Stimulated activated naive CD4-positive, alpha-beta T cell (primary cell): ENCODE results near the gene COX7B2.

Source experiments
- DNase-seq, 6 experiments: peaks; one replicate each; lab custom pipeline; 2025; lab: John Stamatoyannopoulos, UW

The COX7B2 gene, protein sequence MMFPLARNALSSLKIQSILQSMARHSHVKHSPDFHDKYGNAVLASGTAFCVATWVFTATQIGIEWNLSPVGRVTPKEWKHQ

DNA sequence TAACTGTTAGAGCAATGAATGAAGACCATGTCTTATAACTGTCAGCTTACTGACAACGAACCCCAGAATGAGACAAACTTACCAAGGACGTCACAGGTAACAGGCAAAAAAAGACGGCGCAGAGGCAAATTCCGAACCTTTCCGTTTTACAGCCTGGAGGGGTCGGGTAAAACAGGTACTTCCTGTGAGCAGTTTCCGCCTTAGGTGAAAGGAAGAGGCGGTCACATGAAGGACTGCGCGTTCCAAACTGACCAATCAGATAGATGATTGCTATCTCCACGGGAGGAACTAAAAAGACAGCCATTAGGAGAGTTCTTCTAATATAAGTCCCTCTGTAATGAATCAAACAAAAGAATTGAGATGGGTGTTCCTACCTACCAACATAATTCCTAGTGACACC is at the start of gene COX7B2:
TSS of gene COX7B2 (minus strand) at position 168 of the 400 bp plus-strand sequence. CDS start 174,053 bp downstream, outside the sequence.
- no peak for DNase-seq

DNA sequence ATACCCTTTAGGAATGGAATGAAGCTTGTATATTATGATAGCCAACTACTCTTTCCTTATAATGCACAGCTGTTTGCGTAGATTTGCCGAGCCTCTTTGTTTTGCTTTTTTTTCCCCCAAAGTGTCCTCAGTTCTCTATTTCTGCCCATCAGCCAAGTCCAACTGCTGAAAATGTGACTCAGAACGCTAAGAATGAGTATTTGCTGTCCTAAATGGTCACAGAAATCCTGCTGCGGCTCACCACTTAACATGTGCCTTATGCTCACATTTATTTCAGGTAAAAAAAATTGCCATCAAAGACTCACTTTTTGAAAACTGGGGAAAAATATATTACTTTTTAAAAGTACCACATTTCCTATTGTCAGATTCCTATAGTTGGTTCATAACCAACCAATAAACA is 47.4 kb upstream of the COX7B2 start:
- no peak for DNase-seq

DNA sequence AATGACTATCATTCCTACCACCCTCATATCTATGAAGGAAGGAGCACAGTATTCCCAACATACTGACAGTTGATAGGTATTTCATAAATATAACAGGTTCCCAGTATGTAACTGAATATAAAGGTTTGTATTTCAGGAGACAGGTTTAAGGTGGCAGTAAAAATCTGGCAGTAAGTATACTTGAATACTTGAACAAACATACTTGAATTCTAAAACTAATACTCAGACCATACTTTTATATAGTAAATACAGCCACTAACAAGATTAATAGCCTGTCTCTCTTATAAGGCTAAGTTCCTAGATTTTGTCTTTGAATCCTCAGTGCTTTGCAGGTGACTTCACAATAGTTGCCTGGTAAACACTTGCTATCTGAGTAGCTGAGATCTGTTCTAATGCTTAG is 46.6 kb upstream of the COX7B2 start:
- no peak for DNase-seq

DNA sequence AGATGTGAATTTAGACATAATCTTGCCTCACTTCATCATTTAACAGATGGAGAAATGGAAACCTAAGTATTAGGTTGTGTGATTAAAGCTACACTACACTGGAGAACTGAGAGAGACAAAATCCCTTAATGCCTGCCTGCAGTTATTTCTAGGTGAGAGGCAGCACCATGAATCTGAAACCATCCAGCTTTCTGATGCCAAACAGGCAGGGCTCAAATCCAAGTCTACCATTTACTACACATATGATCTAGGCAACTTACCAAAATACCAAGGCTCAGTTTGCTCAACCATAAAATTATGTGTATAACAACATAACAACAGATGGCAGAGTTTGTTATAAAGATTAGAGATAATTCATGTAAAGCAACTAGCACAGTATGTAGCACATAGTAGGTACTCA is 45.6 kb upstream of the COX7B2 start:
- DNase-seq: no peak

DNA sequence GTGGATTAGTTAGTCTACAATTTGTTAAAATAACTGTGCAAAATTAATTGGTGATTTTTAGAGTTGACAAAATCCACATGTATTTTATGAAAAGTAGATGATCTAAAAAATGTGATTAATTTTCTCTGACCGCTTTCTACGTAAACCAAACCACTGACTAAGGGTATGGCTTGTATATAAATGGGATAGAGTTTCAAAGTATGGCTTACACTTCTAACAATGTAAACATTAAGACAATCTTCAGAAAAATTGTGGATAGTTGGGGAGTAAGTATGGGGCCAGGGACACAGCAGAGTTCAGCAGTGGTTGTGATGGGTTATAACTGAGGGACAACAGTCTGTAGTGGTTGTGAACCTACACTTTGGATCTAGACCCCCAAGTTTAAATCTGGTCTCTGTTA is 44.5 kb upstream of the COX7B2 start:
- DNase-seq: no peak

DNA sequence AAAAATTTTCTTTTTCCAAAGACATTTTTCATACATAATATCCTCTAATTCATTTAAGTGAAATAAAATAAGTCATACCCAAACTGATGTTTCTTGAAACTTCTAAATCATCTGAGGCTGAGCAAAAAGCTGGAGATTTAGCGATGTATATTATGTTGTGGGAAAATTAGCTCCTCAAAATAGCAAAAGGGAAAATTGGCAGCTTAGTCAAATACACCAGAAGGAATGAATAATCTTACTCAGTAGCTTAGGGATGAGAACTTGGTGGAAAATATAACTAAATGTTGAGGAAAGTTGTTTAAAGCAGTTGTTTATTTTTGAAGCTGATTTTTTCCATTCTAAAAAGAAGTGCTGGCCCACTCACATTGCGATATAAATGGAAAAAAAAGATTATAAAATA is 43.4 kb upstream of the COX7B2 start:
- DNase-seq: no peak

DNA sequence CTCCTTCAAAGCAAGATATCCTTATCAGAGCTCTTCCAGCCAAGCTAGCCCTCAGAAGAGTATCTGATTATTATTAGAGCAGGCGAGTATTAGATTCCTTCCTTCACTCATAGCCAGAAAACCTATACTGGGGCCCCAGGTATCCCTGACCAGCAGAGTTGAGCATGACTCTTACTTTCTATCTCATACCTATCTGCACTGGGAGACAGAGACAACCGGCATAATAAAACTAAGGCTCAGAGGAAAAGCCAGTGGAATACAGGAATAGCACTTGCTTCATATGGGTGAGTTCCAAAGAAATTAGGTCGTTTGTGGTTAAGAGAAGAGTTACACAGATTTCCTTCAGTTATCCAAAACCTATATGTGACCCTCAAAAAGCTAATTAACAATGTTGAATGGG is 41.8 kb upstream of the COX7B2 start:
- no peak for DNase-seq

DNA sequence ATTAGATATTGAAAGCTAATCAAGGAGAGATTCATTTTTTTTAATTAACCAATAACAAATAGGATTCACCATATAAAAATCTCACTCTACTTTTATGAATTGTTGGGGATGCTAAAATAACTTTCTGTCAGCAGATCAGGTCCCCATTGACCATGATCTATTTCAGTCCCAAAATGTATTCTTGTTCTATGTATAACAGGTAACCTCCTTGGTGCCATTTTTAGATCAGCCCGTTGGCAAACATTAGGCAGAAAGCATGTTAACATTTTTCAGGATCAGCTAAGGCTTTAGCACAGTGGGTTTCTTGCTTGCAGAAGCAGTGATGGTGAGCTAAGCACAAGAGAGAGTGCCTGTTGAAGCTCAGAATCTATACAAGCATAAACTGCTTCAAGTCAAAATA is 40.8 kb upstream of the COX7B2 start:
- no peak for DNase-seq

DNA sequence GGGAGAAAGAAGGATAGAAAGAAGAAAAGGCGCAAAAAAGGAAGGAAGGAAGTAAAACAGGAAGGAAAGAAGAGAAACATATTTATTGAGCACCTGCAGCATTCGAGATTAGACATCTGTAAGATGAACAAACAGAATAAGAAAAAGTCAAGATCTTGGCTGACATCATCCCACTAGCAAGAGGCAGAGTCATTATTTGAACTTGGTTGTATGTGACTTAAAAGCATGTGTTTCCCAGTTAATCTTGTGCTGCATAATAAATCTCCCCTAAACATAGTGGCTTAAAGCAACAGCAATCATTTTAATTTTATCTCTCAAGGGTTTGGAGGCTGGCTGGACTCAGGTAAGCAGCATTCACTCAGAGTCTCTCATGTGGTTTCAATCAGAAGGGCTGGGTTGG is 38.5 kb upstream of the COX7B2 start:
- no peak for DNase-seq

DNA sequence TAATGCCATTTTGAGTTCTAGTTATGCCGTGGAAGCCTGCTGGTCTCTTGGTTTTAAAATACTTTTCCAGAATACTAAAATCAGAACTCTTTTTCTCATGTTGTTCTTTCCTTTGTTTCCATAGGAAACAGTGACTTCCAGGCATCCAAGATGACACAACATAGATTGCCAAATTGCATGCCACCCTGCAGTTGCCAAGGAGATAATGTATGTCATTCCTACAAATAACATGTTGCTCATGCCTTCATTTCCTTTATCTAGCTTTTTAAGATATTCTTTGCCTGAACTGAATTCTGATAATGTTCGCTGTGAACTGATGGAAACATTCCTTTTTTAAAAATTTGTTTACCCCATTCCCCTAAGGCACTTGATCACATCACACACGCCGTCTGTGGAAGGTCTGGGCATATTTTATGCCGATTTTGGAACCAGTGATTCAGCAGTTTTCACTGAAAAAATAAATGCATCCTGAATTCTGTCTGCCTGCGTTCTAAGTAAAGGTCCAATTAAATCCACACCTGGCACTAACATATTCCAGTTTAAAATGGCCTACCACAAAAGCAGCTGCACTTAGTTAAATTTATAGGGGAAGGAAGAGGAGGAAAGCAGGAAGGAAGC is 38.0 kb upstream of the COX7B2 start:
- DNase-seq: no peak

DNA sequence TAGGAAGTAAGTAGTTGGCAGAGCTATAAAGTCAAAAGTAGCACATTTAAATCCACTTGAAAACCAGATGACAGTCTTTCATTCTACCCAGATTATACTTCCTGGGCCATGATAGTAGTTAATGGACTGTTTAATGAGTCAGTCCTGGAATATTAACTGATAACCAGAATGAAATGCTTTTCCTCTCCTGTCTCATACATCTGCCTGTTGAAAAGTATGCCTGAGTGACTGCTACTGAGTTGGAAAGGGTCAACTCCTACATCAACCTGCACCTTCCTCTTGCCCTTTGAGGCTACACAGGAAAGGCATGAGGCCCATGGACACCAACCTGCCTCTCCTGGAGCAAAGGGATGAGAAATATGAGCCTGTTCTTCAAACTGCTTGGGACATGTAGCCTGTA is 36.0 kb upstream of the COX7B2 start:
- DNase-seq: no peak

DNA sequence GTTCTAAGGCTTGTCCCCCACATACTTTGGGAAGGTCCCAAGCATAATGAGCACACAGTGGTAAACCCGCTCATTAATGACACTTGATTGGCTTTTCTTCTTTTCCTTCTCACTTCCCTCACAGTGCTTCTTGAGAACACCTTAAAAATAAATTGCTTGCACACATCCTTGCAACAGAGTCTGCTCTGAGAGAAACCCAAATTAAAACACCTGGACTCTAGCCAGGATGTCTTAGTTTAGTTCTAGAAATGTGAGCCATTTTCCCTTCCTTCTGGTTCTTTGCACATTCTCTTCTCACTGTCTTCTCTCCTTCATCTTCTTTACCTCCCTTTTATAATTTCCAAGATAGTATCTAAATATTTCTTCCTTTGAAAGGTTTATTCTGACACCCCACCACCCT is 35.3 kb upstream of the COX7B2 start:
- no peak for DNase-seq

DNA sequence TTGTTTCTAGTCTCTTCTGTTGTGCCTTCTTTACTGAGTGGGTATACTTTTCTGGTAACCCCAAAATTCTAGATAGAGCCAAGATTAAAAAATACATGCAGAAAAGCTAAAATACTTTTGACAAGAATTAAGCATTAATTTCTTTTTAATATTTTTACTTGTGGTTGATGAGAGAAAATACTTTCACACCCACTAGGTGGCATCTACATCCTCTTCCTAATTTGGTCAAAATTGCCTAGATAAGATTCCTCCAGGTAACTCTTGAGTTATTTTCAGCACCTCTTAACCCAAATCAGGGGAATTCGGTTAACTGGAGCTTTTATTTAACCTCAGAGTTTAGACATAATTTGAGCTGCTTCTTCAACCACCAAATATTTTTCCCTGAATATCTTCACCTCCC is 28.4 kb upstream of the COX7B2 start:
- no peak for DNase-seq

DNA sequence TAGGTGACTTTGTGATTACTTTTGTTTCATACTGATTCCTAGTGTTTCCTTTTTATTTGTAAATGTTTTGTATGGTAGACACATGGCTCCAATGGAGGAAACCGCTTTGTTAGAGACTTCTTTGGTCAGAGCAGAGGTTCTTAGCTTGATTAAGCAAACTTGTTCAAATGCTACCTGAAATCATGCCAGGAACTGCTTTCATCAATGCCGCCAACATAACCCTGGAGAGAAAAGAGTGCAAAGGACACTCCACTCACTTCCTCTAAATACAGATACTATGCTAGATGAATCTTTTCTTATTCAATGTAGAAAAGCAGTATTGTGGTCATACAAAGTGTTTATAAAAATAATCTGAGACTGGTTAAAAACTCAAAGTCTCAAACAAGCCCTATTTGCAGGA is 25.7 kb upstream of the COX7B2 start:
- DNase-seq: no peak

DNA sequence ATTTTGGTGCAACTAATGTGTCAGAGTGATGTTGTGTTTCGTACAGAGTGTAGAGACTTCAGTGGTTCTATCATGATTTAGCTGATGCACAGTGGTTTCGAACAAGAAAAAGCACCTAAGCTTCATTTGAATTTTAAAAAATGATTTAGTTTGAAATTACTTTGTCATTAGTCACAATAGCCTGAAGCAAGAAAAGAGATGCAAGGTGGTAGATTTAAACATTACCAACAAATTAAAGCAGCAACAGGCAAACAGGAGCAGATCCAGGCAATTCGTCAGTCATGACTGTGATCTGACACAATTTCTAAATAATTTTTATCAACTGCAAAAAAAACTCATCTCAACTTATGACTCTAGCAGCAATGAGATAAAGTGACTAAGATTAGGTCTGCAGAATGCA is 24.6 kb upstream of the COX7B2 start:
- no peak for DNase-seq

DNA sequence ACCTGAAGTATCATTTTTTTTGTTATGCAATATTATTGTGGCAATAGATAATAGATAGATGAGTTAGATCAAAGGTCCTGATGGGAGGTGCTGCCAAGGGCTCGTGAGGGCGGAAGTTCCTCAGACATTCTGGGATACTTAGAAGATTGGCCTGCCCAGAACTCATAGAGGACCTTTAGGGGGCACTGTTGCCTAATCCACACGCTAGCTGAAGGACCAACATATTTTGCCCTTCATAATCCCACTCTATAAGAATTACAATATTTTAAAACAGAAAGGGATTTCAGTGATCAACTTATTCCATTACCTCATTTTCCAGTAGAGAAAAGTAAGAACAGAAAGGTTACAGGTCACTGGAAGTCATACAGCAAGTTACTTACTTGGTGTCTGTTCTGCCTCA is 22.9 kb upstream of the COX7B2 start:
- no peak for DNase-seq

DNA sequence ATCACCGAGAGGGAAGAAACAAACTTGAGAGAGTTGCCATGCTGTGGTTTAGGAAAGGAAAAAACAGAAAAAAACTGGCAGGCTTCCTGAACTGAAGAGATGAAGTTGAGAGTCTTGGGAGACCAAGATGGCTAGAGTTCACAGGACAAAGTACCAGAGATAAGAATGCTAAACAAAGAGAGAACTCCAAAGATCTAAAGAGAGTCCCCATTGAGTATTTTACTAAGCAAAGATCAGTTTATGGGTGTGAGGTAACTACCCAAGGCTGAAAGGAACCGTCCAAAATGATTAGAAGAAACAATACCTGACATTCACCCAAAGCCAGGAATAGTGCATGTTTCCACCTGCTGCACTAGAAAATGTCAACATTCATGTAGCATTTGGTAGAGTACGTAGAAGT is 21.8 kb upstream of the COX7B2 start:
- DNase-seq: no peak

DNA sequence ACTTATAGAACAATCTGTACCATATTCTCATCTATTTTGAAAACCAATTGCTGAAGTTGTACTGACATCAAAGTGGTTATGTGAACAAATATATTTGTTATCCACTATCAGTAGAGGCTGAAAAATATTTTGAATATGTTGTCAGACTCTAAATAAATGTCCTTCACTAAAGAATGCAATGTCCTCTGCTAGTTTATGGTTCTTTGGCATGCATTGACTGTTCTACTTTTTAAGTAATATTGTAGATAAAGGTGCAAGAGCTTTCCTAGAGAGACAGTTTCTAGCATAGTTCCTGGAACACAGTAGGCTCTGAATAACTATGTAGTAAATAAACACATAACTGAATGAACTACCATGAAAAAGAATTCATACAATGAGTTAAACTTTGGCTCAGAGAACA is 18.2 kb upstream of the COX7B2 start:
- DNase-seq: no peak

DNA sequence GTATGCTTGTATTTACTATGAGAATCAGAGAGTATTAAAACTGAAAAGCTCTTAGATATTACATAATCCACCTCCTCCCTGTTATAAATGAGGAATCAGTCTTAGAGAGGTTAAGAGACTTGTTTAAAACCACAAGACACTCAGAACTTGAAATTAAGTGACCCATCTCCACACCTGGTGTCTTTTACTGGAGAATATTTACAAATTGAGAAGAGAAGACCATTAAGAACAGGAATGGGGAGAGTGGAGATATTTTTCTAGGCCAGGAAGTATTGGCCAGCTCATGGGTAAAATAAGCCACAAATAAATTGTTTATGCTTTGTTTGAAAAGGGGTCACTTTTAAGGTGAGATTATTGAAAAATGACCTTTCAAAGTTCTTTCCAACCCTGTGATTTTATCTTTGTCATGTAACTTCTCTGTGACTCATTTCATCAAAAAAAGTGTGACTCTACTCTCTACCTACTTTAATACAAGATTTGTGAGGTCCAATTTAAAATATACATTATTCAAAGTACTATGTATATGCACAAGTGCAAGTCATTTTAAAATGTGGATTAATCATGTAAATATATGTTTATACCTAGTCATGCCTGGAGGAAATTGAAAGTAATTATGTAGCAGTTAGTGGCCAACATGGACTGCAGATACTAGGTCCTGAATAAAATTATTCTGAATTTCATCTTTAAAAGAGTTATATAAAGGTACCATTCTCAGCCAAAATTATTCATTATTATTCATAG is 15.9 kb upstream of the COX7B2 start:
- no peak for DNase-seq

DNA sequence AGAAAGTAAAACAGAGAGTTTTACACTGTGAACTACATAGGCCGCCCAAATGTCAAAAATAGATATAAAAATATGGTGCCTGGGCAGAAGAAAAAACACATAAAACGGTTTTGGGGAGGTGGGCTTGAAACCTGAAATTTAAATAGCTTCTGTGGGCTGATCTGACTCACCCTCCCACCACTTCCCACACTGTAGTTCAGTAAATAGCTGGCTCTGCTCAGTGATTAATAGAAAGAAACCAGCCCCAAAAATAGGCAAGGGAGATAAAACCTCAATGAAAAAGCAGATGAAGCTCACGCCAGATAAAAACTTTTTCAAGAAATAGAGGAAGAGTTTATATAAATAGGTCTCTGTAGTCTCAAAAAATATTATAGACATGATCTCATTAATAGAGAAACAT is 13.2 kb upstream of the COX7B2 start:
- DNase-seq: no peak

DNA sequence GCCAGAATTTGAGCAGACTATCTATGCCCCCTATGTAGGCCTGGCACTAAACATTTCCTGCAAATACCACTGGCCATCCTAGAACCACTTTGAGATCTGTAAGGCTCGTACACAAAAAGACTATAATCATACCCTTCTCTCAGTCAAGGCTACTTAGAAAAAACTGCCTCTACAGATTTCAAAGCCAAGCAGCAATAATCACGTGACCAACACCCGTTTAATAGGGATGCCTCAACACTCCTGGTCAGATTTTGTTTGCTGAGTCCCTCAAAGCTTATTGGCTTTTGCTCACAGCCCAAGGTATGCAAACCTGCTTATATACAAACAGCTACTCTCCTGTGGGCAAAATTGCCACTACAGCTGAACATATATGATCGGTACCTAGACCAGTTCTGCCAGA is 897 bp downstream of the COX7B2 start:
- no peak for DNase-seq

DNA sequence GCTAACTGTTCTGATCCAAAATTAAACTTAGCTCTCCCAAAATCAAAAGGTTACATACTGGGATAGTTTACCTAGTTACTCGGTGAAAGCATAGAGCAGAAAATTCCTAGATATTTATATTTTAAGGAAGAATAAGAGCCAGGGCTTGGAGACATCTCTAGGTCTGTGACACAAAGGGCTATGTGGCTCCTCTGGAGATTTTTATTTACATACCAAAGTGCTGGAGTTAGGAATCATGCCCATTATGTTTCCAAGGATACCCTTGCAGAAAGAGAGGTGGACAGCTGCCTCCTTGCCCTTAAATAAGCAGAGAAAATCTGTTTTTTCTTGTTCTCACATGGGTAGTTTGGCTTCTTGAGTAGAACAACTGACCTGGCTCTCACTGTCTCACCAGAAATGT is 9.0 kb downstream of the COX7B2 start:
- no peak for DNase-seq

DNA sequence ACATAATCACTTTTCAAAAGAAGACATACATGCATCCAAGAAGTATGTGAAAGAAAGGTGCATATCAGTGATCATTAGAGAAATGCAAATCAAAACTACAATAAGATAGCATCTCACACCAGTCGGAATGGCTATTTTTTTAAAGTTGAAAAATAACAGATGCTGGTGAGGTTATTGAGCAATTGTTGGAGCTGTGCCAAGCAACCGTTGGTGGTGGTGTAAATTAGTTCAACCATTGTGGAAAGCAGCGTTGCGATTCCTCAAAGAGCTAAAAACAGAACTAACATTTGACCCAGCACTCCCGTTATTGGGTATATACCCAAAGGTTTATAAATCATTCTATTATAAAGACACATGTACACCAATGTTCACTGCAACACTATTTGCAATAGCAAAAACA is 14.2 kb downstream of the COX7B2 start:
- no peak for DNase-seq

DNA sequence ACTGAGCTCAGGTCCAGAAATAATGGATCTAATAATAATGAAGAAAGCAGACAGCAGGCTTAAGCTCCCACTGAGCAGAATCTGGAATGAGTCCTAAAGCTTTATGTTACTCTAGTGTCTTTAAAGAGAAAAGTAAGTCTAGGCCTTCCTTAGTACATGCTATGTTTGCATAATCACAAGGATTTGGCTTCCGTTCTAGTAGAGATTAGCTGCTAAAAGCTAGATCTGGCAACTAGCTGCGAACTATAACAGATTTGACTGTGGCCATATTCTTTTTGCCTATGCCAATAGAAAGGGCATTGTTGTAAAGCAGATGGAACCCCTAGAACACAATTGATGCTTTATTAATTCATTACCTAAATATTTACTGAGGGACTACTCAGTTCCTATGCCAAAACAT is 19.0 kb downstream of the COX7B2 start:
- no peak for DNase-seq
